ENCODE measurements around the gene RTN1.

GRCh38 chr14:59811815-59812214, 58.8 kb downstream of the RTN1 start:
- TF ChIP-seq KDM4A (IDR thresholded peaks at IDR 0.05; ENCODE audit: low read depth, low read length, severe bottlenecking), result no peak
- no peak for TF ChIP-seq SP2 (IDR thresholded peaks at IDR 0.05; ENCODE audit: low read length)
- TF ChIP-seq EGR1 (IDR thresholded peaks at IDR 0.05; ENCODE audit: borderline replicate concordance, low read depth, low read length), result no peak
- no peak for TF ChIP-seq CBX5 (IDR thresholded peaks at IDR 0.05; ENCODE audit: low read depth, low read length)
- TF ChIP-seq POLR2AphosphoS5 (IDR thresholded peaks at IDR 0.05; ENCODE audit: low read depth, low read length), result no peak
- no peak for TF ChIP-seq CTCF (IDR thresholded peaks at IDR 0.05; ENCODE audit: control extremely low read depth in 1 of 3, insufficient read depth in 1 of 3, low read depth in 1 of 3, low read length in 3 of 3)
- no peak for TF ChIP-seq JUN (IDR thresholded peaks at IDR 0.05; ENCODE audit: low read depth, low read length)
- TF ChIP-seq GABPA (IDR thresholded peaks at IDR 0.05; ENCODE audit: borderline replicate concordance, insufficient read depth, low read length), result no peak
- no peak for TF ChIP-seq JUND (IDR thresholded peaks at IDR 0.05; ENCODE audit: low read length)
- TF ChIP-seq POLR2A (IDR thresholded peaks at IDR 0.05; ENCODE audit: control extremely low read depth in 1 of 2, low read depth in 2 of 2, low read length in 2 of 2), result no peak
- TF ChIP-seq EZH2 (IDR thresholded peaks at IDR 0.05; ENCODE audit: low read depth, low read length, severe bottlenecking), result no peak
- no peak for TF ChIP-seq SP1 (IDR thresholded peaks at IDR 0.05; ENCODE audit: low read depth, low read length)

Data from H1 (cell line).